UCSD-AML1 (cell line): Measurements from ENCODE around the gene VGLL4.
A peak's percentile ranks its signal among the peaks of the same experiment; 100 is the strongest.

Source experiments
- DNase-seq: peaks from one replicate; lab custom pipeline; 2025; ENCODE audit not compliant: unreplicated experiment; lab: John Stamatoyannopoulos, UW

Gene VGLL4

DNA sequence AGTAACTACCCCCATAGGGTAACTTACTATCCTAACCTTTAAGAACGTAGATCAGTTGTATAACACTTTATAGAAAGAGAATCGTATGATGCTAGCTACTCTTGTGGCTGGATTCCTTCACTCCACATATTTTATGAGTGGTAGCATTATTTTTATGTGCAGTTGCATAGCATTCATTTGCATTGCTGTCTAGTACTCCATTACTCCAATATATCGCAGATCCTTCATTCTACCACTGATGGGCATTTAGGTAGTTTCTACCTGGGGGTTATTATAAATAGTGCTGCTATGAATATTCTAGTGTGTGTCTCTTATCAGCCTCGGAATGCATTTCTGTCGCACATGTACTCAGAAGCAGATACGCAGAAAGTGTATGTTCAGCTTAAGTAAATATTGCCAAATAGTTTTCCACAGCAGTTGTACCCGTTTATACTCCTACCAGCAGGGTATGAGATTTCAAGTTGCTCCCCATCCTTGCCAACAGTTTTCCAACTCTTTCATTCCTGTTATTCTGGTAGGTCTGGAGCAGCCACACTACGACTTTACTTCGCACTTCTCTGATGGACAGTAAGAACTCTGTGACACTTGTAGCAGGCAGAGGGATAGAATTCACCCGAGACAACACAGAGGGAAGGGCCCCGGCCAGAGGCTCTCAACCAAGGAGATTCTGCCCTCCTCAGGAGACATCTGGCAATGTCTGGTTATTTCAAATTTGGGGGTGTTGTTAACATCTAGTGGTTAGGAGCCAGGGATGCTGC, 9.8 kb upstream of the VGLL4 start:
- no peak for DNase-seq

DNA sequence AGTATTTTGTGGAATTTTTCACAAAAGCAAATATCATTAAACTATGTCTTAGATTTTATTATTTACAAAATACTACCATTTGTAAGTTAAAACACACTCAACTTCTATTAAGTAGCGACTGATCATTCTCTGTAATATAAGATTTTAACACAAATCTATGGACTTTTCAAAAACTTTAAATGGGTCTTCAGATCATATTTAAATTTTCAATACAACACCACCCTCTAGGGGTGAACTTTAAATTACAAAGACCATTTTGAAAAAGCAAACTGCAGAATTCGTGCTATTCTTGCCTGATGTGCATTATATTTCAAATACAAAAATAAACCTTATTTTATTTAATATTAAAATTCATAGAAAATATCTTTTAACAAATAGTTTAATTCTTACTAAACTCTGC, 8.2 kb upstream of the VGLL4 start:
- no peak for DNase-seq

DNA sequence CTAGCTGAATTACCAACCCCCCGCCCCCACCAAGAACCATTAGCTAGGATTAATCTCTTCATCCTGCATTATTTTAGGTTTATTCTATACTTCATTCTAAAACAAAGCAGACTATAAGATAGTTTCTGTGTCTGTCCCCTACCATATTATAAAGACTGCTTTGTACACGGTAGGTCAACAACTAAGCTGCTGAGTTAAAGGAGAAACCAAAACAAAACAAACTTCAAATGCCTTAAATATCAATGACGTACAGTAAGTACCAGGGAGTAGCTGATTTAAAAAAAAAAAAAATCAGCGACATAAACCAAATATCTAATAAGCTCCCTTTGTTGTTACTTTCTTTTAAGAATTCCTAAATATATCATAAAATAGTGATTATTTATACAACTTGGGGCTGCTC, 7.8 kb upstream of the VGLL4 start:
- DNase-seq, result no peak

DNA sequence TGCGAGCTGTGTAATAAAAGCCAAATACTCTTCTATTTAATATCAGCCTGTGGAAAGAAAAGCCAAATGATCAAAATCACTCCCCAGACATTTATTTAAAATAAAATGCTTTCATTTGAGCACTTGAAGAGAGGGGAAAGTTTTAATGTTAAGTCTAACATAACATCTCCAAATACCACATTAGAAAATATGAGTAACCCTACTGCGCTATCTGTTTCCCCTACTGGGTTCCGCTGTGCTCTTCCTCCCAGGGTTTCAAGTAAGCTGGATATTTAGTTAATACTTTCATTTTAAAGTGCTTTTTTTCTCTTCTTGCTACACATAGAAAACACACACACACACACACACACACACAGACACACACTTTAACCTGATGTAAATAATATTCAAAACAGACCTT, 6.7 kb upstream of the VGLL4 start:
- no peak for DNase-seq

DNA sequence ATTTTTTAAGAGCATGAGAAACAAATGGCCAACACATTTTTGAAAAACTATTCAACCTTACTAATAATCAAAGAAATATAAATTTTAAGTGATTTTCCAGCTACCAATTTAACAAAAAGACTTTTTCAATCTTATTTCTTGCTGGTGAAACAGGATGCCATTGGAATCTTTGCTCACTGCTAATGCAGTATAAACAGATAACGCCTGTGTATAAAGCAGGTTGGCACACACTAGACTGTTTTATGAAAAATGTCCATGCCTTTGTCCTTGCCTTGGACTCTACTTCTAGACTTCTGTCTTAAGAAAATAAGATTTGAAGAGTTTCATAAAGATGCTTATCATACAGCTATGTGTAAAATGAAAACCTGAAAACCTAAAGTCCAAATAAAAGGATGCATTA, 5.0 kb upstream of the VGLL4 start:
- DNase-seq, result no peak

DNA sequence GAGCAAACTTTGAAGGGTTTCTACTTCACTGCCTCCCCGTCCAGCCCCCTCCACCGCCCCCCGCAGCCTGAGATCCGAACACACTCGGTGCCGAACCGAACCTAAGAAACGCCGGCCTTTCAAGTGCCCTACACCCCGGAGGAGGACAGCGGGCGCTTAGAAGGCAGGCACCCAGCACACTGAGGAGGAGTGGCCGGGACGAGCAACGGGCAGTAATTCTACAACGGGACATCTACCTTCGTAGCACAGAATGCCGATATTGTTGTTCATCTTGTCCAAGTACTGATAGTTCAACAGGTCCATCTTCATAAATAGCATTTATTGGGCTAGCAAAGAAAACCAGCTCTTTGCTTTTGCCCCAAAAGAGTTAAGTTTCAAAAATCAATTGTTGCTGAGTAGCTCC, 513 bp downstream of the VGLL4 start:
- peak; percentile 51 for DNase-seq

DNA sequence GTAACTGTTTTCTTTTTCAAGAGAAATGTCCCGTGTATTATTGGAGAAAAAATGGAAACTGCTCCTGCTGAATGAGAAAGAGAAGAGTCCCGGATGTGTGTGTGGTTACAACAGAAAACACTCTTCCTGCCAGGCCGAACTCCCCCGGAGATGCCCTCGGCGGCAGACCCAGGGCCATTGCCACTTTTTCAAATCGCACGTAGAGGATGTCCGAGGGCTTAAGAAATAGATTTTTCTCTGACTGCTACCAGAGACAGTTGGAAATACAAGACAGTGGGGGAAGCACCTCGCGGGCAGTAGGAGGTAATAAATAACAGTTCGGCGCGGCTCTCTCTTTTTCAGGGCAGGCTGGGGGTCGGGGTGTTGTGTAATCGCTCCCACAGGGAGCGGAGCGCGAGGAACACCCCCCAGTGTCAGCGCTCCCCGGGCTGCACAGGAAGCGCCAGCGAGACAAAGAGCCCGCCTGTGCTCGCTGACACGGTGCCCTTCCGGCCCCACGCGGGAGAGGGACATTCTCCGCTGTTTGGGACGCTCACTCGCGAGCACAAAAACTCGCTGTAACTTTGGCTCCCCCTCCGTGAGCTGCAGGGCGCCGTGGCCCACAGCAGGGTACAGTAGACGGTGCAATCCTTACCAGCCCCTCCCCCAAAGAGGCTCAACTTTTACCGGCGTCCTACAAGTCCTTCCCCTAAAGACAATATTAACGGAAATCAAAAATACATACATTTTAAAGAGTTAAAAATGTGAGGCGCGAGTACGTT, 1.1 kb downstream of the VGLL4 start:
- DNase-seq, result peak; percentile 92

DNA sequence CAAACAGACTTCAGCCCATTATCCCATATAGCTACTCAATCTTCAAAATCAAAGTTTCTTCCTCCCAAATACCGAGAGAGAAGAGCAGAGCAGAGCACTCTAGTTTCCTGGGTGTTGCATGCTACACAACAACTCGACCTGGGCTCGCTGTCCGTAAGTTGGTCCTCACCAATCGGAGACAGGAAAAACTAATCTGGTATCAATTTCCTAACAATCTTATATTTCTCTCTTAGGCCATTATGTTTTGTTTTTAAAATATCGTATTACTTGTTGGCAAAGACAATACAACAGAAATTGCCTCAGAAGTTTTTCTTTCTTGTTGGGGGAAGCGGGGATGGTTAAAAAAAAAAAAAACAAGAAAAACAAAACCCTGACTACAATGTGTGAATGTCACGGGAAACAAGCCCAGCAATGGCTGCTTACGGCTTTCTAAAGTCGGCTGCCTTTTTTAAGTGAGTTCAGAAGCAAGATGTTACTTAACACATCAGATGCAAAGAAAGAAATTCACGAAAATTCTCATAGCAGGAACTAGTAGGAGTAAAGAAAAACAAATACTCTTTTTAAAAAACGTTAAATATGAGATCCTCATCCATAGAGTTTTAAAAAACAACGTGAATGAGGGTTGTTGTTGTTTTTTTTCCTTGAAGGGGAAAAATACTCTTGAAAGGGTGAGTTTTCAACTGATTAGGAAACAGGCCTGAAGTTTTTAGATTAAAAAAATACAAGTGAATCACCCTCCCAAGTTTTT, 1.9 kb downstream of the VGLL4 start:
- DNase-seq, result no peak

DNA sequence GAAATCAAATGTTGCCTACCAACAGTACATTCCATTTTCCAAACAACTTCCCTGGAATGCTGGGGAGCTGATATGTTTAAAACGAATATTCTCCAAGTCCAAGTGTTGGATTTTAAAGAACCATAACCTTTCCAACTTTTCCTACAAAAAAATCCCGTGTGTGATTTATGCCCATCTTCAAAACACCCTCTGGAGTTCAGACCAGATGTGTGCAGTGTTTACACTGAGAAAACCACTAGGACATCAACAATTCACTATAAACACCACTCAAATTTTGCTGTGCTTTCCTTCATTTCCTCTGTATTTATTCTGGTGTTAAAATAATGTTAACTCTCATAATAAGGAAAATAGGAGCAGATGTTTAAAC, 2.4 kb downstream of the VGLL4 start:
- no peak for DNase-seq

DNA sequence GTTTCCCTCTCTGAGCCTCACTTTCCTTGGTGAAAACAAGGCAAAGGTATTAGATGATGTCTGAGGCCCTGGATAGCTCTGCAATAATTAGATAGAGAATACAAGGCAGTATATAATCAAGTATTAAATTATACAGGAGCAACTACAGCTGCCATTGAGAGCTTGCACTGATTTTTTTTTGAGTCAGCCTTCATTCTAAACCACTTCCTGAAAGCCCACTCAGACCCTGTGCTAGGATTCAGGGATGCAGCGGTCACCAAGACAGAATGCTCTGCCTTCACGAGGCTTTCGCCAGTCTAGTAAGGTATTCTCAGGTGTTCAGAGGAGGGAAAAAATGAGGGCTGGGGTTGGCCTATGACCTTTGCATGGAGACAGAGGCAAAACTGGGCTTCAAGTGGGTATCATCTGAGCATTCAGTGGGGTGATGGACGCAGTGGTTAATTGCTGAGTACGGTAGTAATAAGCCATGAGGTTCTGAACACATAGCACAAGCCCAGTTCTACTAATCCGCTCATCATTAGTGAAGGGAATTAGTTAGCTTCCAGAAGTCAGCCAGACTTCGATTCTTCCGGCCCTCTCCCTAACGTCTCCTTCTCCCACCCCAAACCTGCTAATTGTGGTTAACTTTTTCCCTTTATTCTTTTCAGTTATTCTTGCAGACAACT, 3.6 kb downstream of the VGLL4 start:
- no peak for DNase-seq

DNA sequence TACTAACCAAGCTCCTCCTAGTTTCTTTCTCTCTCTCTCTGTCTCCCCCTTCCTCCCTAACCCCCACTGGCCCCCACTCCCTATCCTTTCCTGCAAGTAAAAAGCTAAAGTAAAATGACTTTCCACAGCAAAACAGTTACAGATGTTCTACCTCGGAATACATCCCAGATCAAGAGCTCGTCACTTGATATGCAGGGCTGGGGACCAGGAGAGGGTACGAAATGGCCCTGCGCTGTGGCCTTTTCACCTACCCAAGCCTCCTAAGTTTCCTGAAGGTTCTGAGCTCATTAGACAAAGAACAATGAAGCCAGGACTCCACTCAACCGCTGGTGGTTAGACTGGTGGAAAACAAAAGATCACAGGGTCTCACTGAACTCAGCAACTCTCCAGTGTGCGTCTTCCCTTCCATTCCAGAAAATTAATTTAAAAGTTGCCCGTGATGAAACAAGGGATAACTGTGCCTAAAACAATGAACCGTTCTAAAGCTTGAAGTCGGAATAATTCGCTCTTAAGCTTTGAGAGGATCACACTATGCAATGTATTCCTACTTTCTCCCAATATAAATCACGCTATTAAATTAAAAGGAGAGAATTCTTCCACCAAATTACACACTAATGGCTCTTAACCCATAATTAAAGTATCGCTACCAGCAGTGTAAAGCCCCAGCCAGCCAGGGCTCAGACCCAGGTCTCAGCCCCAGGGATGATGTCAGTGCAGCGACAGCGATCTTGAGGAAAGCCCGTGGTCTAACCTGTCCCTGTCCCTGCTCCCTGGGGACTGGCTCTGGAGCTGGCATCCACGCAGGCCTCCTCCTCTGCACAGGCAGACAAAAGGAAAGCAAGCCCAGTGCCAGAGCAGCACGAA, 5.0 kb downstream of the VGLL4 start:
- no peak for DNase-seq

DNA sequence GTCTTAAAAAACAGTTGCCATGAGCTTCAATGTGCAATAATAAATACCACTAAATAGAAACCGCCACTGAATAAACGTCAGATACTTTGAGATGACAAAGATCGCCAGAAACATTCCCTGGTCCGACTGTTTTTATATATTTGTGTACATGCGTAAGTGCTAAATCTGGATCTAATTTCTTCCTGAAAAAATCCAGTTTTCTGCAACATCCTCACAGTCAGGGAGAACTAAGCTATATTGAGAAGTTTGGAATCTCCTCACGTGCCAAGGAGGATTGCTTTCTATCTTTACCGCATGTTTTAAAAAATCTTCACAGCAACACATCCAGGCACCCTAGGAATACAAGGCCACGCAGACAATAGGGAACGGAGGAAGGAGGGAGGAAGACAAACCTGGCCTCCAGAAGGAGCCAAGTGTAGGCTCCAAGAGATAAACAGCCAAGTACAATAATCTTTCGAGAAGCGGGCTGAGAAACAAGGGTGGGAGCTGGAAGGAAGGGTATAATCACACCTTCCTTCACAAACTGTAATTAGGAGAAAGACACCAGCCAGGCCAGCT, 5.7 kb downstream of the VGLL4 start:
- DNase-seq, result no peak

DNA sequence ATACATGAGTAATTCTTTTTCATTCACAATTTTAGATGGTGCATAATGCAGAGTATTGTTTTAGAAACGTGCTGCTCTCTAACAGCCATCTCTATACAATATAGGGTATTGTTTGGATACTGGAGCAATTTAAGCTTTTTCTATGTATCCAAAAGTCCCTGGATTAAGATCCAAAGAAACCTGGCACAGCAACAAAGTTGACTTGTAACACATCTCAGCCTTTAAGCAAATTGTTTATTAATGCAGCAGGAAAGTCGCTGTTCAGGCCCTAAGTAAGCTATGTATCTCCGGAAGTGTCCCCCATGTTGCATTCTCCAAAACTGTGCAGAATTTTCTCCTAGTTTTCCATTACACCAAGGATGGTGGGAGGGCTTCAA, 7.3 kb downstream of the VGLL4 start:
- DNase-seq, result no peak

DNA sequence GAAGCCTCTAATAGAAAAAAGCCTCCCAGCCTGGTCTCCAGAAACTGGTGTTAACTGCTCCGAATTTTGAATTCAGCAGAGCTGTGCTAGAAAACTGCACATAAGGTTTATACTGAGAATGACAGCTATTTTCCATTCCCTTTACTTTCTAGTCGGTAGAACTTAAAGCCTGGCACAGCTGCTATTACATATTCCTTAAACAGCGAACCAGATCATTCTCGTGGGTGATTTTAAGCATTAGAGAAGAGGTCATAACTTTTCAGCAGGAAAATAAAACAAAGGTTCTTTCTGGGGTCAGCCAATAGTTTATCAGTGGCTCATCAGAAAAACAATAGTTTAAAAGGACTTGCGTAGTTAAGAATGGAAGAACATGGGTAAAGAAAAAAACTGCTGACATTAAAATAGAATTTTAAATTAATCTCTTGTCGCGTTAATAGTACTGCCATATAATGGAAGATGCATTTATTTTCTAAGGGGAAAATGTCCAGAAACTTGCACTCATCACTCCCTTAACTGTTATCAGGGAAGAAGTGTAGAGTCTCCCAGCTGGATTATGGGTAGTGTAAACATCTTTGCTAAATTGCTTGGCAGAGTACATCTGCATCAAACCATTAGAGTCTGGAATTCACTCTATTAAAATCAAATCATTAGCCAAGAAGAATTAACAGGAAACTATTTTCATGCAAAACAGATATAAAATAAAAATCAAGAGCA, 7.9 kb downstream of the VGLL4 start:
- no peak for DNase-seq

DNA sequence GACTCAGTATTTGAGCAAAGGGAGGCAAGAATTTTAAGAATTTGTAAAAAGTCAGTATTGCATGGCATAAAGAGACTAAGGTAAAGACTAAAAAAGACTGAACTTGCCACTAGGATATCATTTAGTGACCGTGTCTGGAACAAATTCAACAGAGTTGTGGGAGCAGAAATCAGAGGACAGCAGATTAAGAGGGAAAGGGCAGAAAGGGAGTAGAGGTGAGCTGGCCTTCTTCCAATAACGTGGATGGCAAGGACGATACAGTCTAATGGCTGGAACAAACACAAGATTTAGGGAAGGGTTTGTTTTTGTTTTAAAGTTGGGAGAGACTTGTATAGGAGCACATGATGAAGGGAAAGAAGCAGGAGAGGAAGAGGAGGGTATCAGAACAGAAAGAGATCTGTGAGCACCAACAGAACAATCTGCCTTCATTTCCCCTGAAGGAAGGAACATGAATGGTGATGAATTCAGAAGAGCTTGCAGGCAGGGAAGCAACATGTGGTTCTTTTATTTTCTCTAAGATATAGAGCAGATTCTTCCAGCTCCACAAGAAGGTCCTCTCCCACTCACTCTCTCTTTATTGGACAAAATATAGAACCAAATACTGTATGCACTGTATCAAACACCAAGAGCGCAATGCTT, 8.6 kb downstream of the VGLL4 start:
- DNase-seq, result no peak

DNA sequence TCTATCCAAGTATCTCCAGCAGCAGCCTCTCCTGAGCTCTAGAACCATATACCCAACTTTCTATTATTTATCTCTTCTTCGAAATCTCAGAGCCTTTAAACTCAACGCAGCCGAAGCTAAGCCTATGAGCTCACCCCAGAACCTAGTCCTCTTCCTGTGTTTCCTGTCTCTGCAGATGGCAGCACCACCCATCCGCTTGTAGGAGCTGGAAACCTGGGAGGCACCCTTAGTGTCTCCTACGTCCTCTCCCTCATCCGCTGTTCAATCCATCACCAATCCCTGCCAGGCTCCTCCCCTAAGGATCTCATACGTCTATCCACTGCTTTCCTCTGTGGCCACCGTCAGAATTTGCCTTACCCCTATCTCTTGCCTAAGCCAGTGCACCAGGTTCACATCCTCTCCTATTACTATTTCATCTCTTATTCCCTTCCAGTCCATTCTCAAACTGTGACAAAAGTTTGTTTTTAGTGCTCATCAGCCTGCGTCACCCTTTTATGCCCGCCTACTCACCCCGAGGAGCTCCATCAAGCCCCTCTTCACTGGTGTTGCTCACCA, 9.6 kb downstream of the VGLL4 start:
- DNase-seq, result no peak

DNA sequence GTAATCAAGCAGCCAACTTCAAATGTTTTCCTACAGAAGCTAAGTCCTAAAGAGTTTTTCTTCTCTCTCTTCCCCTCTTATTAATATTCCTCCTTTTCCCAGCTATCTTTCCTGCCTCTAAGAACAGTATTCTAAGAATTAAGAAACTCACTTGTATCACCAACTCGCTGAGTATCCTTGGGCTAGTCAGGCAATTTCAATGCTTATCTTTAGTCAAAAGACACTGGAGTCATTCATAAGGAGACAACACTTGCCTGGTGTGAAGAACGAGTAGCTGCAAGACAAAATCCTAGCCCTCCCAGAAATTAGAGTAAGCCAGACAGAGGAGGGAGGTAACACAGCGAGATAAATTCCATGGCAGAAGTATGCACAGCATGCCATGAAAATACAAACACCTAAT, 10.7 kb downstream of the VGLL4 start:
- no peak for DNase-seq

DNA sequence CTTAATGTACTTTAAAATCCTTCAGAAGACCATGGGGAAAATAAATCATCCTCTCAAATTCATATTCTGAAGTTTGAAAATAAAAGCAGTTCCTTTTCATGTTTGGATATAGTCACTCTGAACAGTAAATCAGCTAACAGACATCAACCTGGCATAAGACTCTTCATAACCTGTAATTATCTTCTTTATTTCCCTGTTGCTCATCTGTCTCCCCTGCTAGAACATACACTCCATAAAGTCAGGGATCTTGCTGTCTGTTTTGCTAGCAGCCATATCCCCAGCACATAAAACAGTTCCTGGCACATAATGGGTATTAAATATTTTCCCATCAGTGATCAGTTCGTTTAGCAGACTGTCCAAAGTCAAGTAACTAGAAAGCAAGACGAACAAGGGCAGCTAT, 11.2 kb downstream of the VGLL4 start:
- no peak for DNase-seq

DNA sequence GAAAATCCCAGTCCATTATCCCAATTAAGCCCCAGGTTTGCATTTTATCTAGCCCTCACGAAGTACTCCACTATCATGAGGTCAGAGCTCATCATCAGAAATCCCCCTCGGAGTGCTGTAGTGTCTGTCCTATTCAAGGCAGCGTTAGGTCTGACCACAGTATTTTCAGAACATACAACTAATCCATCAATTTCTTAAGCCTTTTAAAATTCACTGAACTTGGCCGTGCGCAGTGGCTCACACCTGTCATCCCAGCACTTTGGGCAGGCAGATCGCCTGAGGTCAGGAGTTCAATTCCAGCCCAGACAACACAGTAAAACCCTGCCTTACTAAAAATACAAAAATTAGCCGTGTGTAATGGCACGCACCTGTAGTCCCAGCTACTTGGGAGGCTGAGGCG, 11.9 kb downstream of the VGLL4 start:
- DNase-seq, result no peak
